Mammary epithelial cell (primary cell): ENCODE results near the gene NRM.

ENCODE experiments used
- EZH2 ChIP-seq: IDR thresholded peaks from 2 replicates; pipeline ENCODE4 v1.6.1; 2012; ENCODE audit warnings: low read length, inconsistent platforms, borderline replicate concordance
- TF ChIP-seq, protein P1 (sequence below), 2 donors: IDR thresholded peaks in 1 of 2; conservative IDR thresholded peaks in 1 of 2; 2 replicates each; pipeline ENCODE4 v1.5.1; 2011 to 2012; ENCODE audit warnings: inconsistent platforms in 2 of 2, low read length in 2 of 2, mild to moderate bottlenecking in 2 of 2, control low read depth in 1 of 2, low read depth in 1 of 2; ENCODE audit not compliant: insufficient read depth in 1 of 2; ENCODE audit errors: extremely low read depth in 1 of 2

DNA sequence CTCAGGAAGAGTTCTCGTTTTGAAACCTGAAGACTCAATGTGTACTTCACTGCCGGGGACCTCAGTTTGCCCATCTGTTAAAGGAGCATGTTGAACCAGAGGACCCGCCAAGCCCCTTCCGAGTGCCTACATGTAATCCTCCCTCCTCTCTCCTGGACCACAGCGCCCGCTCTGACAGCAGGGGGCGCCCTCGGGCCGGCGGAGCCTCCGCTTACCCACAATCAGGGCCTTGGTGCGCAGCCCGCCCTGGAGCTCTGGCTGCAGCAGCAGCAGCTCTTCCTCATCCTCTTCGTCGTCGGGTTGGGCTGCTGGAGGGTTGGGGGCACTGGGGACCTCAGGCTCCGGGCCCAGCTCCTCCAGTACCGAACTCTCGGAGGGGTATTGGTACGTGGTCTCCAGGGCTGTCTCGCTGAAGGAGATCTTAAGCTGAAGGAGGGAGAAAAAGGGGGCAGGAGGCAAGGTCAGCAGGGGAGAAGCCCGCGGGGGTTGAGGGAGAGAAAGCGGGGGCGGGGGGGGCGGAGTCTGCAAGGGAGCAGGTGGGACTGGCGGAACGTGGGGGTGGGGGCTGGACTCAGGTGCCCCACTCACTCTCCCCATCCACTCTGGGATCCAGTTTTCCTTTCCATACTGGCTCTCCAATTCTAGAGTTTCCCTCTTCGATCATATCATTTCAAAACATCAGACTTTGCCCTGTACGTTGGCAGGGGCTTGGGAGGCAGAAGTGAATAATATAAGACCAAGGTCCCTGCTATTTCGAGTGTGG is 11.6 kb downstream of the NRM start:
- TF ChIP-seq, protein P1, sequence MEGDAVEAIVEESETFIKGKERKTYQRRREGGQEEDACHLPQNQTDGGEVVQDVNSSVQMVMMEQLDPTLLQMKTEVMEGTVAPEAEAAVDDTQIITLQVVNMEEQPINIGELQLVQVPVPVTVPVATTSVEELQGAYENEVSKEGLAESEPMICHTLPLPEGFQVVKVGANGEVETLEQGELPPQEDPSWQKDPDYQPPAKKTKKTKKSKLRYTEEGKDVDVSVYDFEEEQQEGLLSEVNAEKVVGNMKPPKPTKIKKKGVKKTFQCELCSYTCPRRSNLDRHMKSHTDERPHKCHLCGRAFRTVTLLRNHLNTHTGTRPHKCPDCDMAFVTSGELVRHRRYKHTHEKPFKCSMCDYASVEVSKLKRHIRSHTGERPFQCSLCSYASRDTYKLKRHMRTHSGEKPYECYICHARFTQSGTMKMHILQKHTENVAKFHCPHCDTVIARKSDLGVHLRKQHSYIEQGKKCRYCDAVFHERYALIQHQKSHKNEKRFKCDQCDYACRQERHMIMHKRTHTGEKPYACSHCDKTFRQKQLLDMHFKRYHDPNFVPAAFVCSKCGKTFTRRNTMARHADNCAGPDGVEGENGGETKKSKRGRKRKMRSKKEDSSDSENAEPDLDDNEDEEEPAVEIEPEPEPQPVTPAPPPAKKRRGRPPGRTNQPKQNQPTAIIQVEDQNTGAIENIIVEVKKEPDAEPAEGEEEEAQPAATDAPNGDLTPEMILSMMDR (conservative IDR thresholded peaks at IDR 0.05 in 1 of 2, IDR thresholded peaks at IDR 0.05 in 1 of 2; ENCODE audit: extremely low read depth in 1 of 2, insufficient read depth in 1 of 2, low read depth in 1 of 2, low read length in 2 of 2): peak; percentile 85 to 98
- no peak for TF ChIP-seq EZH2
